Keratinocyte (primary cell): ENCODE results near the gene IFNB1. TPM values are rescaled to one million over a fixed set of nuclear protein-coding genes. Genes with fewer than 3 reads are reported as not detected.

Experiments used
- DNase-seq: peaks from one replicate; pipeline ENCODE4 v3.0.0-alpha.2; 2011; ENCODE audit warnings: low read depth, missing footprints, low spot score
- FAIRE-seq: peaks from 2 replicates; lab custom pipeline; 2011; peaks lifted over from hg19 to GRCh38; lab: Jason Lieb, UNC
- H2AFZ ChIP-seq: 2 replicates; pipeline ENCODE4 v1.6.0; 2012; ENCODE audit warnings: low read length, control low read depth, inconsistent platforms; ENCODE audit not compliant: control insufficient read depth
- H3K27ac ChIP-seq: 2 replicates; pipeline ENCODE4 v1.5.1; 2011; ENCODE audit warnings: low read length; ENCODE audit not compliant: control insufficient read depth, insufficient read depth
- H3K27me3 ChIP-seq: 3 replicates; pipeline ENCODE4 v1.6.0; 2011; ENCODE audit warnings: low read length; ENCODE audit not compliant: control insufficient read depth, insufficient read depth; ENCODE audit errors: extremely low read depth
- H3K36me3 ChIP-seq, 2 experiments: 2 replicates in 1 of 2; 3 replicates in 1 of 2; pipeline ENCODE4 v1.5.1; 2011; ENCODE audit warnings: low read length in 2 of 2, mild to moderate bottlenecking in 1 of 2; ENCODE audit not compliant: control insufficient read depth in 2 of 2, insufficient read depth in 2 of 2; ENCODE audit errors: extremely low read depth in 1 of 2
- H3K4me1 ChIP-seq: 3 replicates; pipeline ENCODE4 v1.5.1; 2011; ENCODE audit warnings: low read length; ENCODE audit not compliant: control insufficient read depth, insufficient read depth; ENCODE audit errors: extremely low read depth
- H3K4me2 ChIP-seq: 3 replicates; pipeline ENCODE4 v1.6.0; 2011; ENCODE audit warnings: low read depth, low read length; ENCODE audit not compliant: control insufficient read depth, insufficient read depth; ENCODE audit errors: extremely low read depth
- H3K4me3 ChIP-seq, 3 experiments: fragments of 200-600 bp in 1 of 3; sonication (generic) in 1 of 3; 2 replicates in 2 of 3; 3 replicates in 1 of 3; pipeline ENCODE4 v1.5.1; 2011 to 2016; ENCODE audit warnings: low read length in 3 of 3, mild to moderate bottlenecking in 3 of 3, control low read depth in 2 of 3, inconsistent platforms in 1 of 3, low read depth in 1 of 3, mixed read lengths in 1 of 3, mixed run types in 1 of 3, moderate library complexity in 1 of 3; ENCODE audit not compliant: control insufficient read depth in 2 of 3, insufficient read depth in 2 of 3; ENCODE audit errors: extremely low read depth in 1 of 3
- H3K79me2 ChIP-seq: 2 replicates; pipeline ENCODE4 v1.6.0; 2012; ENCODE audit warnings: low read length; ENCODE audit not compliant: control insufficient read depth, insufficient read depth
- H3K9ac ChIP-seq: 3 replicates; pipeline ENCODE4 v1.6.0; 2011; ENCODE audit warnings: low read length; ENCODE audit not compliant: control insufficient read depth, insufficient read depth; ENCODE audit errors: extremely low read depth
- H3K9me1 ChIP-seq: 3 replicates; pipeline ENCODE4 v1.6.0; 2011; ENCODE audit warnings: low read length; ENCODE audit not compliant: control insufficient read depth, insufficient read depth; ENCODE audit errors: extremely low read depth
- H3K9me3 ChIP-seq: 2 replicates; pipeline ENCODE4 v1.5.1; 2012; ENCODE audit warnings: low read depth, low read length; ENCODE audit not compliant: control insufficient read depth
- H4K20me1 ChIP-seq: 3 replicates; pipeline ENCODE4 v1.6.0; 2011; ENCODE audit warnings: low read length; ENCODE audit not compliant: control insufficient read depth, insufficient read depth; ENCODE audit errors: extremely low read depth
- EZH2 ChIP-seq: IDR thresholded peaks from one replicate; pipeline ENCODE4 v1.6.1; 2012; ENCODE audit warnings: inconsistent platforms, mild to moderate bottlenecking, low read length, moderate library complexity
- dilution Hi-C: fragments of 300-500 bp; cut with MboI; formaldehyde crosslinking; loops from one replicate; pipeline ENCODE4 v1.7.0; 2020; ENCODE audit warnings: low sequenced_read_pairs; ENCODE audit not compliant: extremely low pct_ligation_motif_present
- polyA plus RNA-seq, 5 experiments: library from polyadenylated mRNA; depleted of rRNA in 3 of 5; stranded (reverse) in 3 of 5; stranded (forward) in 1 of 5; unstranded in 1 of 5; fragments of >200 nt; gene quantifications; 1 replicate in 1 of 5; 2 replicates in 3 of 5; 3 replicates in 1 of 5; pipeline versions ENCODE4 v1.2.1 to v1.2.3, GENCODE V29; 2011 to 2012; ENCODE audit warnings: missing spikeins in 2 of 5, low read depth in 1 of 5, low replicate concordance in 1 of 5
- TF ChIP-seq, protein P1 (sequence below), 3 experiments: IDR thresholded peaks in 1 of 3; conservative IDR thresholded peaks in 1 of 3; optimal IDR thresholded peaks in 1 of 3; 2 replicates in 2 of 3; 3 replicates in 1 of 3; pipeline versions ENCODE3 to v1.5.1; 2011; ENCODE audit warnings: low read length in 3 of 3, mild to moderate bottlenecking in 3 of 3, moderate library complexity in 2 of 3, control low read depth in 1 of 3, inconsistent platforms in 1 of 3; ENCODE audit not compliant: insufficient read depth in 2 of 3; ENCODE audit errors: extremely low read depth in 1 of 3

IFNB1 gene
- polyA plus RNA-seq, 1 donor (not counting 4 experiments of a cell fraction or from before 2014, with no cell fraction given): 0.07 TPM

DNA sequence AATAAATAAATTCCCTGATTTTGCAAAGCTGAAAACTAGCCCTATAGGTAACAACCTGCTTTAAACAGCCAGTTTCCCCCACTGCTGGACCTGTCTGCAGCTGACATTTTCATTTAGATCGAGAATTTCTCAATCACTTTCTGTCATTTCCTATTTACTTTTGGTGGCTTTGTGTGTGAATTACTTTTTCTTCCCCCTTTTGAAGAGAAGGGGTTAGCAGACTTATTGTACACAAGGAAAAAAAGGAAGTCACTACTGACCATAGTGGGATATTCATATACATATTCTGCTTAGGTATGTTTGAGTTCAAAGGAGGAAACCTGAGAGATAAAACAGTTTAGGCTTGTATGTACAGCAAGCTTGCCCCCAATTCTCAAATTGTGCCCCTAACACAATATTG lies 27.0 kb upstream of the IFNB1 start:
- dilution Hi-C loops: no loop called here
- no peaks in the 10 kb centered on the region for H3K36me3 ChIP-seq

DNA sequence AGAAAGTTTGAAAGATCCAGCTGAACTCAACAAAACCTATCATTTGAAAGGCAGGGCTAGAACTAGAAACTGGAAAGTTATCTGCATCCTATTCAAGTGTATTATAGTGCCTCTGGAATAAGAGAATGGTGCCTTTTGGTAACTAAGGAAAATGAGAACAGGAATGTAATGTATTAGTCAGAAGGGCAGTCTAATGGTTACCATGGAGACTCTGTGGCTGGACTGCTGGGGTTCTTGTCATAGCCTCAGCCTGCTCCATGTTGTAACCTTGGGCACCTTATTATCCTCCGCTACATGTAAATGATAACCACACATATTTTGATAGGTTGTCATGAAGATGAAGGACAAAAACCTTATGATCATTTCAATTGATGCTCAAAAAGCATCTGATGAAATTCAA lies 24.6 kb upstream of the IFNB1 start:
- no peak for DNase-seq
- no peaks in the 10 kb centered on the region for H3K27me3 ChIP-seq
- no peak for TF ChIP-seq EZH2
- TF ChIP-seq, protein P1, sequence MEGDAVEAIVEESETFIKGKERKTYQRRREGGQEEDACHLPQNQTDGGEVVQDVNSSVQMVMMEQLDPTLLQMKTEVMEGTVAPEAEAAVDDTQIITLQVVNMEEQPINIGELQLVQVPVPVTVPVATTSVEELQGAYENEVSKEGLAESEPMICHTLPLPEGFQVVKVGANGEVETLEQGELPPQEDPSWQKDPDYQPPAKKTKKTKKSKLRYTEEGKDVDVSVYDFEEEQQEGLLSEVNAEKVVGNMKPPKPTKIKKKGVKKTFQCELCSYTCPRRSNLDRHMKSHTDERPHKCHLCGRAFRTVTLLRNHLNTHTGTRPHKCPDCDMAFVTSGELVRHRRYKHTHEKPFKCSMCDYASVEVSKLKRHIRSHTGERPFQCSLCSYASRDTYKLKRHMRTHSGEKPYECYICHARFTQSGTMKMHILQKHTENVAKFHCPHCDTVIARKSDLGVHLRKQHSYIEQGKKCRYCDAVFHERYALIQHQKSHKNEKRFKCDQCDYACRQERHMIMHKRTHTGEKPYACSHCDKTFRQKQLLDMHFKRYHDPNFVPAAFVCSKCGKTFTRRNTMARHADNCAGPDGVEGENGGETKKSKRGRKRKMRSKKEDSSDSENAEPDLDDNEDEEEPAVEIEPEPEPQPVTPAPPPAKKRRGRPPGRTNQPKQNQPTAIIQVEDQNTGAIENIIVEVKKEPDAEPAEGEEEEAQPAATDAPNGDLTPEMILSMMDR (optimal IDR thresholded peaks at IDR 0.05 in 1 of 3, IDR thresholded peaks at IDR 0.05 in 1 of 3, conservative IDR thresholded peaks at IDR 0.05 in 1 of 3; ENCODE audit: extremely low read depth in 1 of 3, insufficient read depth in 2 of 3, low read length in 3 of 3): no peak
- no peak for FAIRE-seq
- H3K9me1 ChIP-seq: no peaks in the 10 kb centered on the region
- H4K20me1 ChIP-seq: no peaks in the 10 kb centered on the region
- H3K36me3 ChIP-seq: no peaks in the 10 kb centered on the region
- no peak overlapping the region for H3K4me3 ChIP-seq
- no peak overlapping the region for H3K27ac ChIP-seq
- H3K4me1 ChIP-seq: no peaks in the 10 kb centered on the region
- no peak overlapping the region for H3K9ac ChIP-seq
- H3K79me2 ChIP-seq: no peaks in the 10 kb centered on the region
- H3K4me2 ChIP-seq: no peak overlapping the region
- no peak overlapping the region for H2AFZ ChIP-seq
- dilution Hi-C loops: no loop called here
- H3K9me3 ChIP-seq: no peaks in the 10 kb centered on the region

More for the DNA sequence above, 27.0 kb upstream of the IFNB1 start:
- FAIRE-seq (no peak), DNase-seq (no peak)
- H3K4me3 ChIP-seq: no peak overlapping the region
- H2AFZ ChIP-seq: no peak overlapping the region
- H3K9ac ChIP-seq: no peak overlapping the region
- no peaks in the 10 kb centered on the region for H3K27me3 ChIP-seq
- TF ChIP-seq EZH2: no peak
- TF ChIP-seq, protein P1 (optimal IDR thresholded peaks at IDR 0.05 in 1 of 3, IDR thresholded peaks at IDR 0.05 in 1 of 3, conservative IDR thresholded peaks at IDR 0.05 in 1 of 3; ENCODE audit: extremely low read depth in 1 of 3, insufficient read depth in 2 of 3, low read length in 3 of 3): no peak
- no peaks in the 10 kb centered on the region for H3K4me1 ChIP-seq
- no peaks in the 10 kb centered on the region for H3K9me1 ChIP-seq
- H4K20me1 ChIP-seq: no peaks in the 10 kb centered on the region
- H3K9me3 ChIP-seq: no peaks in the 10 kb centered on the region
- H3K79me2 ChIP-seq: no peaks in the 10 kb centered on the region
- no peak overlapping the region for H3K27ac ChIP-seq
- no peak overlapping the region for H3K4me2 ChIP-seq
